Measurements from ENCODE around the gene CNTN1.

GRCh38 chr12:40853221-40853620 is 161.0 kb downstream of the CNTN1 start:
- TF ChIP-seq POLR2AphosphoS5 (IDR thresholded peaks at IDR 0.05; ENCODE audit: borderline replicate concordance, low read depth, low read length) (no peak), FOXP2 (optimal IDR thresholded peaks at IDR 0.05; ENCODE audit: control extremely low read depth, extremely low read length, insufficient read depth) (no peak)

Measured in SK-N-MC (cell line).